Measurements from ENCODE around the gene PTRH1.

DNA sequence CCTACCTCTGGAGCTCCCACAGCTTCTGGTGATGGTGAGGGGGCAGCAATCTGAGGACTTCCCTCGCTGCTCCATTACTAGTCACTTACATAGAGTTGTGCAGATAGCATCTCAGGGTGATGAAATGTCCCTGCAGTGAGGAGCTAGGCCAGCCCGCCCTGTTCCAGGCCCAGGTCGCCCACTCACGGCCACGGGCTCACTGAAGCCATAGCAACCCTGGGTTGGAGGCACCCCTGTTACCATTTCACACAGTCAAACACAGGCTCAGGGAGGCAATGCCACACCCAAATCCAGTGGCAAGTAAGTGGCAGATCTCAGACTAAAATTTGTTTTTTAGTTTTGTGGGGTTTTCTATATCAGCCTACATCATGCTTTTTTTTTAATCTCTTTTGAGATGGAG, 43.4 kb upstream of the PTRH1 start:
- TF ChIP-seq, protein P1, sequence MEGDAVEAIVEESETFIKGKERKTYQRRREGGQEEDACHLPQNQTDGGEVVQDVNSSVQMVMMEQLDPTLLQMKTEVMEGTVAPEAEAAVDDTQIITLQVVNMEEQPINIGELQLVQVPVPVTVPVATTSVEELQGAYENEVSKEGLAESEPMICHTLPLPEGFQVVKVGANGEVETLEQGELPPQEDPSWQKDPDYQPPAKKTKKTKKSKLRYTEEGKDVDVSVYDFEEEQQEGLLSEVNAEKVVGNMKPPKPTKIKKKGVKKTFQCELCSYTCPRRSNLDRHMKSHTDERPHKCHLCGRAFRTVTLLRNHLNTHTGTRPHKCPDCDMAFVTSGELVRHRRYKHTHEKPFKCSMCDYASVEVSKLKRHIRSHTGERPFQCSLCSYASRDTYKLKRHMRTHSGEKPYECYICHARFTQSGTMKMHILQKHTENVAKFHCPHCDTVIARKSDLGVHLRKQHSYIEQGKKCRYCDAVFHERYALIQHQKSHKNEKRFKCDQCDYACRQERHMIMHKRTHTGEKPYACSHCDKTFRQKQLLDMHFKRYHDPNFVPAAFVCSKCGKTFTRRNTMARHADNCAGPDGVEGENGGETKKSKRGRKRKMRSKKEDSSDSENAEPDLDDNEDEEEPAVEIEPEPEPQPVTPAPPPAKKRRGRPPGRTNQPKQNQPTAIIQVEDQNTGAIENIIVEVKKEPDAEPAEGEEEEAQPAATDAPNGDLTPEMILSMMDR (IDR thresholded peaks at IDR 0.05) = no peak
- TF ChIP-seq EP300 (IDR thresholded peaks at IDR 0.05) (no peak), POLR2A (IDR thresholded peaks at IDR 0.05) (no peak), POLR2AphosphoS5 (IDR thresholded peaks at IDR 0.05) (no peak)

Measured in stomach (tissue), 4 donors.